Vagina (tissue), 2 donors: Measurements from ENCODE around the gene AMIGO3.
"Not testable (repeated sequence)": the region's sequence is repeated elsewhere in the genome, so short reads cannot be mapped to it uniquely, and the experiment has no call there.

ENCODE experiments used
- POLR2A ChIP-seq, 2 donors: fragments of 450-650 bp; IDR thresholded peaks; one replicate each; pipeline ENCODE4 v1.6.1; 2017; ENCODE audit warnings: antibody characterized with exemption in 2 of 2, mild to moderate bottlenecking in 2 of 2, moderate library complexity in 2 of 2
- POLR2AphosphoS5 ChIP-seq, 2 donors: sonication (generic); formaldehyde crosslinking; IDR thresholded peaks; one replicate each; pipeline ENCODE4 v1.9.0; 2017; ENCODE audit warnings: antibody characterized with exemption in 2 of 2, mild to moderate bottlenecking in 2 of 2, low read depth in 1 of 2; ENCODE audit not compliant: insufficient read depth in 1 of 2
- TF ChIP-seq, protein P1 (sequence below), 3 experiments: fragments of 450-650 bp in 2 of 3; fragments of 200-600 bp in 1 of 3; sonication (generic) in 1 of 3; IDR thresholded peaks; one replicate each; pipeline ENCODE4 v1.5.1; 2017 to 2019; ENCODE audit warnings: antibody characterized with exemption in 3 of 3, mild to moderate bottlenecking in 2 of 3, moderate library complexity in 2 of 3

GRCh38 chr3:49684453-49684852 lies 35.0 kb downstream of the AMIGO3 start:
- TF ChIP-seq, protein P1, sequence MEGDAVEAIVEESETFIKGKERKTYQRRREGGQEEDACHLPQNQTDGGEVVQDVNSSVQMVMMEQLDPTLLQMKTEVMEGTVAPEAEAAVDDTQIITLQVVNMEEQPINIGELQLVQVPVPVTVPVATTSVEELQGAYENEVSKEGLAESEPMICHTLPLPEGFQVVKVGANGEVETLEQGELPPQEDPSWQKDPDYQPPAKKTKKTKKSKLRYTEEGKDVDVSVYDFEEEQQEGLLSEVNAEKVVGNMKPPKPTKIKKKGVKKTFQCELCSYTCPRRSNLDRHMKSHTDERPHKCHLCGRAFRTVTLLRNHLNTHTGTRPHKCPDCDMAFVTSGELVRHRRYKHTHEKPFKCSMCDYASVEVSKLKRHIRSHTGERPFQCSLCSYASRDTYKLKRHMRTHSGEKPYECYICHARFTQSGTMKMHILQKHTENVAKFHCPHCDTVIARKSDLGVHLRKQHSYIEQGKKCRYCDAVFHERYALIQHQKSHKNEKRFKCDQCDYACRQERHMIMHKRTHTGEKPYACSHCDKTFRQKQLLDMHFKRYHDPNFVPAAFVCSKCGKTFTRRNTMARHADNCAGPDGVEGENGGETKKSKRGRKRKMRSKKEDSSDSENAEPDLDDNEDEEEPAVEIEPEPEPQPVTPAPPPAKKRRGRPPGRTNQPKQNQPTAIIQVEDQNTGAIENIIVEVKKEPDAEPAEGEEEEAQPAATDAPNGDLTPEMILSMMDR (IDR thresholded peaks at IDR 0.05): not testable (repeated sequence)
- TF ChIP-seq POLR2A (IDR thresholded peaks at IDR 0.05); POLR2AphosphoS5 (IDR thresholded peaks at IDR 0.05; ENCODE audit: insufficient read depth in 1 of 2, low read depth in 1 of 2): not testable (repeated sequence)
